ENCODE measurements around the gene STX7.

DNA sequence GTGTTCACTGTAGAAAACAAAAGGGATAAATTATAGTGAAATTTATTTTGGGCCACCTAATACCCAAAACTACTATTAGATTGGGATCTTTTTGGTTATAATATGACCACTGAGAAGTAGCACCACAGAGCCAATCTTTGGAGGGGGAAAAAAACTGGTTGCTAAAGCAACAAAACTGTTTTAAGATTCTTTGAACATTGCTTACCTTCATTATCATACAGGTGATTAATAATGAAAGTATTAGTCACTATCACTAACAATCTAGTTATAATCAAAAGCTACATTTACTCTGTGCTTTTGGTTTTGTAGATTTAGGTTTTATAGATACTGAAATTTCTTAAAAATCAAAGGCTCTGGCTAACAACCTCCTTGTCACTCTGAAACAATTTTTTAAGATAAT lies 31.7 kb downstream of the STX7 start:
- TF ChIP-seq CTCF (IDR thresholded peaks at IDR 0.05) (no peak), EP300 (IDR thresholded peaks at IDR 0.05) (no peak), POLR2A (IDR thresholded peaks at IDR 0.05) (no peak), POLR2AphosphoS5 (IDR thresholded peaks at IDR 0.05) (no peak)
